ENCODE results near the gene EMC10.
"Not testable (repeated sequence)": the region's sequence is repeated elsewhere in the genome, so short reads cannot be mapped to it uniquely, and the experiment has no call there.

EMC10 gene

DNA sequence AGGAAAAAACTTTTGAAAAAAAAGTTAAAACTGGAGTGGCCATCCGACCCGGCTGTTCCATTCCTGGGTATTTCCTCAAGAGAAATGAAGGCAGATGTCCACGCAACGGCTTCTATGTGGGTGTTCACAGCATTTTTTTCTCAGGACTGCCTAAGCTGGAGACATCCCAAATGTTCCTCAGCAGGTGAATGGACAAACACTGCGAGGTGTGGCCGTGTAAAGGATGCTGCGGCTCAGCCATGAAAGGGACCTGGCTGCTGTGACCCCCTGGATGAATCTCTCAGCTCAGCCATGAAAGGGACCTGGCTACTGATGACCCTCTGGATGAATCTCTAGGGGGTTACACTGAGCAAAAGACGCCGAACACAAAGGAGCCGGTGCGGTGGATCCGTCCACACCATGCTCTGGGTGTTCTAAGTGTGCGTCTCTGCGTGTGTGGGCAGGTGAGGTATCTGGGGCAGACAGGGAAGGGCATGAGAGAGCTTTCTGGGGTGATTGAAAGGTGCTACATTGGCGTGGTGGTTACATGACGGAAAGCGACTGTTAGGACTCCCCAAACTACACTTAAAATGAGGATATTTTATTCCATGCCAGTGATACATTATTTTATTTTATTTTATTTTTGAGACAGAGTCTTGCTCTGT is 44.6 kb downstream of the EMC10 start:
- peaks cover 0 to 8% (median 0%) of the 10 kb centered on the region in 5 experiments for H3K9me3 ChIP-seq (ENCODE audit: control extremely low read depth in 1 of 5, control insufficient read depth in 4 of 5, insufficient read depth in 2 of 5, low read depth in 1 of 5, low read length in 4 of 5)
- ChIA-PET CTCF (no interaction called here), POLR2A (no interaction called here)
- no peak overlapping the region for H3K27ac ChIP-seq (ENCODE audit: insufficient read depth in 1 of 2, low read depth in 1 of 2, low read length in 2 of 2, poor library complexity in 1 of 2, severe bottlenecking in 2 of 2)
- no peaks in the 10 kb centered on the region for H3K36me3 ChIP-seq (ENCODE audit: control insufficient read depth in 4 of 4, insufficient read depth in 4 of 4, low read length in 3 of 4)
- no peak overlapping the region for H3K4me3 ChIP-seq (ENCODE audit: control insufficient read depth in 1 of 7, extremely low read depth in 1 of 7, insufficient read depth in 4 of 7, low read depth in 2 of 7, low read length in 6 of 7)
- peaks cover 0 to 24% (median 3%) of the 10 kb centered on the region in 5 experiments for H3K27me3 ChIP-seq (replicated peaks in 2 of 5; ENCODE audit: control insufficient read depth in 4 of 5, insufficient read depth in 5 of 5, low read length in 4 of 5)
- no peak for DNase-seq
- WGBS (ENCODE audit: insufficient coverage), result 92% methylated on average over 12 of the region's 17 CpGs
- H3K4me1 ChIP-seq (ENCODE audit: control extremely low read depth in 1 of 4, control insufficient read depth in 4 of 4, insufficient read depth in 4 of 4, low read length in 3 of 4), result no peaks in the 10 kb centered on the region

DNA sequence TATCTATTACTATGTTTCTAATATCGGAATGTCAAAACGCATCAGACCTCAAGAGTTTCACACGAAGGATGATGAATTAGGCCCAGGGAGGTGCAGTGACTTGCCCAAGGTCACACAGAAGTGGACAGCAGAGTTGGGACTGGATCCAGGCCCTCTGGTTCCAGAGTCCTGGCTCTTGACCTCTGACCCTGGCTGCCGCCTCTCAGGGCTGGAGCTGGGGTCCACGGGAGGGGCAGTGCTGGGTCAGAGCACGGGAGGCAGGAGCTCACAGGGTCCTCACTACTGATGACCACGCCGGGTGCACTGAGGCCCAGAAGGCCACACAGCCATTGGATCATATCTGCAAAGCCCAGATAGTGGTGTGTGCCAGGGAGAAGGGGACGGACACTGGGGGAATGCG is 46.6 kb downstream of the EMC10 start:
- no peaks in the 10 kb centered on the region for H3K36me3 ChIP-seq (ENCODE audit: control insufficient read depth in 4 of 4, insufficient read depth in 4 of 4, low read length in 3 of 4)
- 99% methylated on average over 9 of the region's 10 CpGs for WGBS (ENCODE audit: insufficient coverage)
- H3K27me3 ChIP-seq (replicated peaks in 2 of 5; ENCODE audit: control insufficient read depth in 4 of 5, insufficient read depth in 5 of 5, low read length in 4 of 5), result peaks cover 0 to 7% (median 0%) of the 10 kb centered on the region in 5 experiments
- CTCF ChIA-PET, result interaction anchor here (2.2 kb wide), 1 partner anchor 12 kb away, joined by 8 read pairs; no protein-coding TSS in a partner anchor
- H3K9me3 ChIP-seq (ENCODE audit: control extremely low read depth in 1 of 5, control insufficient read depth in 4 of 5, insufficient read depth in 2 of 5, low read depth in 1 of 5, low read length in 4 of 5), result peaks cover 0 to 8% (median 0%) of the 10 kb centered on the region in 5 experiments
- no peak overlapping the region for H3K27ac ChIP-seq (ENCODE audit: insufficient read depth in 1 of 2, low read depth in 1 of 2, low read length in 2 of 2, poor library complexity in 1 of 2, severe bottlenecking in 2 of 2)
- H3K4me1 ChIP-seq (ENCODE audit: control extremely low read depth in 1 of 4, control insufficient read depth in 4 of 4, insufficient read depth in 4 of 4, low read length in 3 of 4), result no peaks in the 10 kb centered on the region
- DNase-seq, result no peak
- POLR2A ChIA-PET, result no interaction called here
- H3K4me3 ChIP-seq (ENCODE audit: control insufficient read depth in 1 of 7, extremely low read depth in 1 of 7, insufficient read depth in 4 of 7, low read depth in 2 of 7, low read length in 6 of 7), result no peak overlapping the region

DNA sequence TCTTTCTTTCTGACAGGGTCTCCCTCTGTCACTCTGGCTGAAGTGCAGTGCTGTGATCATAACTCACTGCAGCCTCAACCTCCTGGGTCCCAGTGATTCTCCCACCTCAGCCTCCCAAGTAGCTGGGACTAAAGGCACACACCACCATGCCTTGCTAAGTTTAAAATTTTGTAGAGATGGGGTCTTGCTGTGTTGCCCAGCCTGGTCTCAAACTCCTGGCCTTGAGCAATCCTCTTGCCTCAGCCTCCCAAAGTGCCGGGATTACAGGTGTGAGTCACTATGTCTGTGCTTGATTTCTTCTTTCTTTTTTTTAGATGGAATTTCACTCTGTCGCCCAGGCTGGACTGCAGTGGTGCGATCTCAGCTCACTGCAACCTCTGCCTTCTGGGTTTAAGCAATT is 51.7 kb downstream of the EMC10 start:
- 100% methylated on average over 3 of the region's 3 CpGs for WGBS (ENCODE audit: insufficient coverage)
- H3K27me3 ChIP-seq (replicated peaks in 2 of 5; ENCODE audit: control insufficient read depth in 4 of 5, insufficient read depth in 5 of 5, low read length in 4 of 5), result peaks cover 0 to 33% (median 4%) of the 10 kb centered on the region in 5 experiments
- POLR2A ChIA-PET; H3K4me3 ChIP-seq (ENCODE audit: control insufficient read depth in 1 of 7, extremely low read depth in 1 of 7, insufficient read depth in 4 of 7, low read depth in 2 of 7, low read length in 6 of 7); DNase-seq; H3K36me3 ChIP-seq (ENCODE audit: control insufficient read depth in 4 of 4, insufficient read depth in 4 of 4, low read length in 3 of 4); H3K27ac ChIP-seq (ENCODE audit: insufficient read depth in 1 of 2, low read depth in 1 of 2, low read length in 2 of 2, poor library complexity in 1 of 2, severe bottlenecking in 2 of 2); H3K4me1 ChIP-seq (ENCODE audit: control extremely low read depth in 1 of 4, control insufficient read depth in 4 of 4, insufficient read depth in 4 of 4, low read length in 3 of 4): not testable (repeated sequence)
- peaks cover 0 to 12% (median 7%) of the 10 kb centered on the region in 5 experiments for H3K9me3 ChIP-seq (ENCODE audit: control extremely low read depth in 1 of 5, control insufficient read depth in 4 of 5, insufficient read depth in 2 of 5, low read depth in 1 of 5, low read length in 4 of 5)
- CTCF ChIA-PET, result interaction anchor here (2.3 kb wide), 1 partner anchor 10 kb away, joined by 13 read pairs; no protein-coding TSS in a partner anchor

DNA sequence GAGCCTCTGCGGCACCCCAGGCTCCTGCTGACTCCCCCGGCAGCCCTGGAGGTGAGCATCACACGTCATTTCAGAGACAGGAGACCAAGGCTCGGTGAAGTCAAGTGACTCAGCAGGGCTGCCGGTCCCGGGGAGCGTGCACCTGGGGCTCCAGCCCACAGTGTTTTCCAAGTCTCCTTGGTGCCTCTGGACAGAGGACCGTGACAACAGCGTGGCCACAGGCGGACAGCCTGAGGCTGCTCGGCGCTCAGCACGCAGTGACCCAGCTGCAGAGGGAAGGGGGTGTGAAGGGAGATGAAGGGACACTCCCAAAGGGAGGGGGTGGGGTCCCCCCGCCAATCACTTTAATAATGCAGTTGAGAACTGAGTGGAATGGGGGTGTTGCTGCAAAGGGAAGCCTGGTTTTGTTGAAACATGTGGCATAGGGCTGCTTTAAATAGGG is 54.9 kb downstream of the EMC10 start:
- Histone ChIP-seq H3K4me3 (ENCODE audit: control insufficient read depth in 1 of 7, extremely low read depth in 1 of 7, insufficient read depth in 4 of 7, low read depth in 2 of 7, low read length in 6 of 7) (no peak overlapping the region), H3K36me3 (ENCODE audit: control insufficient read depth in 4 of 4, insufficient read depth in 4 of 4, low read length in 3 of 4) (no peaks in the 10 kb centered on the region), H3K27me3 (replicated peaks in 2 of 5; ENCODE audit: control insufficient read depth in 4 of 5, insufficient read depth in 5 of 5, low read length in 4 of 5) (peaks cover 0 to 30% (median 7%) of the 10 kb centered on the region in 5 experiments), H3K9me3 (ENCODE audit: control extremely low read depth in 1 of 5, control insufficient read depth in 4 of 5, insufficient read depth in 2 of 5, low read depth in 1 of 5, low read length in 4 of 5) (peaks cover 0 to 17% (median 7%) of the 10 kb centered on the region in 5 experiments), H3K4me1 (ENCODE audit: control extremely low read depth in 1 of 4, control insufficient read depth in 4 of 4, insufficient read depth in 4 of 4, low read length in 3 of 4) (no peaks in the 10 kb centered on the region), H3K27ac (ENCODE audit: insufficient read depth in 1 of 2, low read depth in 1 of 2, low read length in 2 of 2, poor library complexity in 1 of 2, severe bottlenecking in 2 of 2) (no peak overlapping the region)
- WGBS (ENCODE audit: insufficient coverage), result 83% methylated on average over 10 of the region's 14 CpGs
- DNase-seq, result no peak
- CTCF ChIA-PET, result no interaction called here
- POLR2A ChIA-PET, result no interaction called here

DNA sequence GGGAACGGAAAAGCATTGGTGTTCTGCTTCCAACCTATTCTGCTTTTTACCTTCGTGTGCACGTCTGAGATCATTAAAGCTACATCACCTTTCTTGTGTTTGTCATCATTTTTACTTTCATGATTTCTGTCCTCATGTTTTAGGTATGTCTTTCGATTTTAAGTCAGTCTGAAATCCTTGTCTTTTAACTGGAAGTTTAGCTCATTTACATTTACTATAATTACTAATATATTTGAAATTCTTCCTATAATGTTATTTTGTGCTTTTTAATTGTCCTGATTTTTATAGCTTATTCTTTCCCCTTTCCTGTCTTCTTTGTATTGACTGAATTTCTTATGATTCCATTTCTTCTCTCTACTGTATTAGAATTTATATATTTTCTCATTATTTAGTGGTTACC is 56.6 kb downstream of the EMC10 start:
- Histone ChIP-seq H3K27ac (ENCODE audit: insufficient read depth in 1 of 2, low read depth in 1 of 2, low read length in 2 of 2, poor library complexity in 1 of 2, severe bottlenecking in 2 of 2) (no peak overlapping the region), H3K4me1 (ENCODE audit: control extremely low read depth in 1 of 4, control insufficient read depth in 4 of 4, insufficient read depth in 4 of 4, low read length in 3 of 4) (no peaks in the 10 kb centered on the region), H3K27me3 (replicated peaks in 2 of 5; ENCODE audit: control insufficient read depth in 4 of 5, insufficient read depth in 5 of 5, low read length in 4 of 5) (peaks cover 0 to 28% (median 7%) of the 10 kb centered on the region in 5 experiments), H3K9me3 (ENCODE audit: control extremely low read depth in 1 of 5, control insufficient read depth in 4 of 5, insufficient read depth in 2 of 5, low read depth in 1 of 5, low read length in 4 of 5) (peaks cover 0 to 17% (median 7%) of the 10 kb centered on the region in 5 experiments), H3K36me3 (ENCODE audit: control insufficient read depth in 4 of 4, insufficient read depth in 4 of 4, low read length in 3 of 4) (no peaks in the 10 kb centered on the region), H3K4me3 (ENCODE audit: control insufficient read depth in 1 of 7, extremely low read depth in 1 of 7, insufficient read depth in 4 of 7, low read depth in 2 of 7, low read length in 6 of 7) (no peak overlapping the region)
- ChIA-PET POLR2A (no interaction called here), CTCF (no interaction called here)
- WGBS (ENCODE audit: insufficient coverage), result 89% methylated on average over 3 of the region's 4 CpGs
- DNase-seq, result no peak

DNA sequence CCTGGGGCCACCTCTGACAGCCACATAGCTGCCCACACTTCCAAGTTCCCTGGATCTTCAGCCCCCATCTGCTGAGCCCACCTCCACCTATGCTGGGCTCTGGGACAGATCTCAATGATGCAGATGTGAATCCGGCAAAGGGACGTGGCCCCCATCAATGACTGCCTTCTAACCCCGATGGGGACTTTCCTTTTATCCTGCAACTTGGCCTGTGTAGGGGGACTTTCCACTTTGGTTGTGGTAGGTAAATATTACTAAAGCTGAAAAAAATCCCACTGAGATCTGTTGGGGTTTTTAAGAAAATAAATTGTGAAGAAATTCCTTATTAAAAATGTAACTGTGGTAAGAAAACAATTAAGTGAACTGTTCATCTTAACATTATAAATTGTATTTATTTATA is 58.2 kb downstream of the EMC10 start:
- Histone ChIP-seq H3K36me3 (ENCODE audit: control insufficient read depth in 4 of 4, insufficient read depth in 4 of 4, low read length in 3 of 4) (no peaks in the 10 kb centered on the region), H3K4me1 (ENCODE audit: control extremely low read depth in 1 of 4, control insufficient read depth in 4 of 4, insufficient read depth in 4 of 4, low read length in 3 of 4) (no peaks in the 10 kb centered on the region), H3K27ac (ENCODE audit: insufficient read depth in 1 of 2, low read depth in 1 of 2, low read length in 2 of 2, poor library complexity in 1 of 2, severe bottlenecking in 2 of 2) (no peak overlapping the region), H3K9me3 (ENCODE audit: control extremely low read depth in 1 of 5, control insufficient read depth in 4 of 5, insufficient read depth in 2 of 5, low read depth in 1 of 5, low read length in 4 of 5) (peaks cover 0 to 17% (median 7%) of the 10 kb centered on the region in 5 experiments), H3K4me3 (ENCODE audit: control insufficient read depth in 1 of 7, extremely low read depth in 1 of 7, insufficient read depth in 4 of 7, low read depth in 2 of 7, low read length in 6 of 7) (no peak overlapping the region), H3K27me3 (replicated peaks in 2 of 5; ENCODE audit: control insufficient read depth in 4 of 5, insufficient read depth in 5 of 5, low read length in 4 of 5) (peaks cover 0 to 15% (median 5%) of the 10 kb centered on the region in 5 experiments)
- no peak for DNase-seq
- WGBS (ENCODE audit: insufficient coverage), result 100% methylated on average over 3 of the region's 3 CpGs
- POLR2A ChIA-PET, result no interaction called here
- CTCF ChIA-PET, result interaction anchor here (1.5 to 4.4 kb wide), 3 partner anchors 11 to 26 kb away, joined by 4 to 33 read pairs (median 8); no protein-coding TSS in a partner anchor

DNA sequence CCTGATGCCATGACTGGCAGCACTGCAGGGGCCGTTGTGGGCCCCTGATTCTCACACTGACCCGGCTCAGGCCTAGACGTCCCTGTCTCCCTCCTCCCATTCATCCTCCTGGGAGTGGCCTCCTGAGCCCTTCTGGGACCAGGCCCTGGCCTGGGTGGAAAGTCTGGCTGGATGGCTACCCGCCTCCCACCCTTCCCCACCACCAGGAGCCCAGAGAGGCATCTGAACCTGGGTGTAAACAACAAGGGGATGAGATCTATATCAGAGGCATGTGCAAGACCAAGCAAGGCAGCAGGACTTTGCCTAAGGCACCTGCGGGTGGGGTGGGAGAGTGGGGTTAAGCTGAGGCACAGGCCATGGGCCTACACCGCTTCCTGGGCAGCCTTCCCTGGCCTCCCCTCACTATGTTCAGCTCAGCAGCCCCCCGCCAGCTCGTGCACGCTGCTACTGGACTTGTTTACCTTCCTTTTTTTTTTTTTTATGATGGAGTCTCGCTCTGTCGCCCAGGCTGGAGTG is 59.4 kb downstream of the EMC10 start:
- no peak for DNase-seq
- 75% methylated on average over 5 of the region's 11 CpGs for WGBS (ENCODE audit: insufficient coverage)
- no peaks in the 10 kb centered on the region for H3K36me3 ChIP-seq (ENCODE audit: control insufficient read depth in 4 of 4, insufficient read depth in 4 of 4, low read length in 3 of 4)
- no peak overlapping the region for H3K4me3 ChIP-seq (ENCODE audit: control insufficient read depth in 1 of 7, extremely low read depth in 1 of 7, insufficient read depth in 4 of 7, low read depth in 2 of 7, low read length in 6 of 7)
- H3K27ac ChIP-seq (ENCODE audit: insufficient read depth in 1 of 2, low read depth in 1 of 2, low read length in 2 of 2, poor library complexity in 1 of 2, severe bottlenecking in 2 of 2), result no peak overlapping the region
- H3K4me1 ChIP-seq (ENCODE audit: control extremely low read depth in 1 of 4, control insufficient read depth in 4 of 4, insufficient read depth in 4 of 4, low read length in 3 of 4), result no peaks in the 10 kb centered on the region
- CTCF ChIA-PET, result interaction anchor here (1.5 to 4.4 kb wide), 3 partner anchors 21 to 24 kb away, joined by 4 to 33 read pairs (median 6); no protein-coding TSS in a partner anchor
- POLR2A ChIA-PET, result no interaction called here
- H3K9me3 ChIP-seq (ENCODE audit: control extremely low read depth in 1 of 5, control insufficient read depth in 4 of 5, insufficient read depth in 2 of 5, low read depth in 1 of 5, low read length in 4 of 5), result peaks cover 0 to 17% (median 7%) of the 10 kb centered on the region in 5 experiments
- peaks cover 0 to 15% (median 5%) of the 10 kb centered on the region in 5 experiments for H3K27me3 ChIP-seq (replicated peaks in 2 of 5; ENCODE audit: control insufficient read depth in 4 of 5, insufficient read depth in 5 of 5, low read length in 4 of 5)

Measured in common myeloid progenitor, CD34-positive (primary cell).